ENCODE data around the gene ANXA10. TPM values are rescaled to one million over a fixed set of nuclear protein-coding genes. Genes with fewer than 3 reads are reported as not detected.

Gene ANXA10
- total RNA-seq, 2 donors from 2014 or later: 0.30 TPM; not detected in 1

GRCh38 chr4:168118116-168118655 lies 25.8 kb downstream of the ANXA10 start:
- no peaks in the 10 kb centered on the region for H3K36me3 ChIP-seq
- no peak for TF ChIP-seq CTCF (IDR thresholded peaks at IDR 0.05)

GRCh38 chr4:168119100-168119499 lies 26.8 kb downstream of the ANXA10 start:
- H3K9me3 ChIP-seq: no peaks in the 10 kb centered on the region
- H3K27me3 ChIP-seq: no peaks in the 10 kb centered on the region
- H3K9ac ChIP-seq (ENCODE audit: low read depth in 2 of 2, low read length in 2 of 2): no peak overlapping the region
- no peak for TF ChIP-seq CTCF (IDR thresholded peaks at IDR 0.05)
- intact Hi-C loops (cut with DNase I): no loop called here
- no peak overlapping the region for H3K4me3 ChIP-seq
- no peaks in the 10 kb centered on the region for H3K4me1 ChIP-seq
- DNase-seq: no peak
- H3K27ac ChIP-seq: no peak overlapping the region
- H3K36me3 ChIP-seq: no peaks in the 10 kb centered on the region

More at GRCh38 chr4:168118116-168118655, 25.8 kb downstream of the ANXA10 start:
- Histone ChIP-seq H3K9me3 (no peaks in the 10 kb centered on the region), H3K27me3 (no peaks in the 10 kb centered on the region), H3K9ac (ENCODE audit: low read depth in 2 of 2, low read length in 2 of 2) (no peak overlapping the region), H3K4me3 (no peak overlapping the region), H3K27ac (no peak overlapping the region), H3K4me1 (no peaks in the 10 kb centered on the region)
- no peak for DNase-seq
- intact Hi-C loops (cut with DNase I): no loop called here

- intact Hi-C loops (cut with DNase I): no loop called here
Observed at GRCh38 chr4:168119890-168120289, 27.6 kb downstream of the ANXA10 start.

GRCh38 chr4:168120811-168121210 lies 28.5 kb downstream of the ANXA10 start:
- Histone ChIP-seq H3K36me3 (no peaks in the 10 kb centered on the region), H3K9ac (ENCODE audit: low read depth in 2 of 2, low read length in 2 of 2) (no peak overlapping the region), H3K9me3 (no peaks in the 10 kb centered on the region), H3K4me1 (no peaks in the 10 kb centered on the region), H3K4me3 (no peak overlapping the region), H3K27ac (no peak overlapping the region), H3K27me3 (no peaks in the 10 kb centered on the region)
- no peak for TF ChIP-seq CTCF (IDR thresholded peaks at IDR 0.05)
- DNase-seq: no peak
- intact Hi-C loops (cut with DNase I): no loop called here

More at GRCh38 chr4:168119890-168120289, 27.6 kb downstream of the ANXA10 start:
- Histone ChIP-seq H3K4me3 (no peak overlapping the region), H3K9ac (ENCODE audit: low read depth in 2 of 2, low read length in 2 of 2) (no peak overlapping the region), H3K27me3 (no peaks in the 10 kb centered on the region), H3K9me3 (no peaks in the 10 kb centered on the region), H3K4me1 (no peaks in the 10 kb centered on the region), H3K36me3 (no peaks in the 10 kb centered on the region), H3K27ac (no peak overlapping the region)
- no peak for TF ChIP-seq CTCF (IDR thresholded peaks at IDR 0.05)
- DNase-seq: no peak

- TF ChIP-seq CTCF (IDR thresholded peaks at IDR 0.05): no peak
- Histone ChIP-seq H3K36me3 (no peaks in the 10 kb centered on the region), H3K9me3 (no peaks in the 10 kb centered on the region), H3K9ac (ENCODE audit: low read depth in 2 of 2, low read length in 2 of 2) (no peak overlapping the region), H3K4me3 (no peak overlapping the region), H3K27me3 (no peaks in the 10 kb centered on the region), H3K4me1 (no peaks in the 10 kb centered on the region), H3K27ac (no peak overlapping the region)
- intact Hi-C loops (cut with DNase I): no loop called here
- no peak for DNase-seq
Observed at GRCh38 chr4:168124008-168124641, 31.8 kb downstream of the ANXA10 start.
